ENCODE data around the gene NDUFS4.
"Not testable (repeated sequence)": the region's sequence is repeated elsewhere in the genome, so short reads cannot be mapped to it uniquely, and the experiment has no call there.

The NDUFS4 gene

GRCh38 chr5:53560506-53561191 lies at the start of gene NDUFS4:
Gene NDUFS4 (plus strand): TSS chr5:53560639. CDS start chr5:53560663, 24 bp downstream.
- DNase-seq (ENCODE audit: low read depth), result peak; percentile 57

DNA sequence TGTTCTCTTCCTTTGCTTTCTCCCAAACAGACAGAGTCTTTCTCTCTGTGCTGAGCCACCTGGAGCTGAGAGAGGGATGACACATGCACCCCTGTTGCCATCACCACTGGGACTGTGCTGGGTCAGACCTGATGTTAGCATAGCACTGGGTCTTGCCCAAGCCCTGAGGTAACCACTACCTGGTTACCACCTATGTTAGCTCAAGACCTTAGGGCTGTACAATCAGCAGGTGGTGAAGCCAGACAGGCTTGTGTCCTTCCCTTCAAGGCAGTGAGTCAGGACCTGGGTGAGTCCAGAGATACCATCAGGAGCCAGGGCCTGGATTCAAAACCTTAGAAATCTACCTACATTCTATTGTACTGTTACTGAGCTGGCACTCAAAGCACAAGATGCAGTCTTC lies 47.9 kb upstream of the NDUFS4 start:
- no peak for DNase-seq (ENCODE audit: low read depth)

DNA sequence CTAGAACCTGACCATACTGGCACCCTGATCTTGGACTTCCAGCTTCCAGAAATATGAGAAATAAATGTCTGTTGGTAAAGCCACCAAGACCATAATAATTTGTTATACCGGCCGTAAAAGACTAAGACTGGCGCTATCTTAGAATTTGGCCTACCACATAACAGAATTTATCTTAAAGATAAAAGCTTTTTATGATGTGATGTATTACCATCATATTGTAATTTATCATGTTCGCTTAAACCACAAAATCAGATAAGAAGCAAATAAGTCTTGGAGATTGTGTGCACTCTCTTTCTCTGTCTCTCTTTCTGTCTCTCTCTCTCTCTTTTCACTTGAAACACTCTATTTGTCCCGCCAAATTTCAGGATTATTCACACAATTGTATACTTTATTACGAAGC lies 44.5 kb upstream of the NDUFS4 start:
- no peak for DNase-seq (ENCODE audit: low read depth)

GRCh38 chr5:53520813-53521212 lies 39.6 kb upstream of the NDUFS4 start:
- DNase-seq (ENCODE audit: low read depth), result no peak

GRCh38 chr5:53537711-53538110 lies 22.7 kb upstream of the NDUFS4 start:
- no peak for DNase-seq (ENCODE audit: low read depth)

GRCh38 chr5:53540739-53541138 lies 19.7 kb upstream of the NDUFS4 start:
- DNase-seq (ENCODE audit: low read depth), result not testable (repeated sequence)

DNA sequence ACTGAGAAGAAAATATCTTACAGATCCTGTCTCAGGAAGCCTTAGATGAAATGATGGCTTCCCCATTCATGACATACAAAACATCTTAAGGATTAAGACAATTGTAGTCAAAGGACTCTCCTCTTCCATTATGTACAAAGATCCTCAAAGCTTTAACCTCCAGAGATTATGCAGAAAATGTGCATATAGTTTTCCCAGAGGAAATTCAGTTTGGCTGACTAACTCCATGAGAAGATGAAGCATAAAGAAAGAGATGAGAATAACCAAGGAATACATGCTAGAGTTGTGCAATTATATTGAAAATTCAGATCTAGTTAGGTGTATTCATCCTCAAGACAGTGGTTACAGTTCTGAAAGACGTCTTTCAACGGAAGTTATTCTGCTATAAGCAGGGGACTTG lies 18.6 kb upstream of the NDUFS4 start:
- DNase-seq (ENCODE audit: low read depth), result no peak

DNA sequence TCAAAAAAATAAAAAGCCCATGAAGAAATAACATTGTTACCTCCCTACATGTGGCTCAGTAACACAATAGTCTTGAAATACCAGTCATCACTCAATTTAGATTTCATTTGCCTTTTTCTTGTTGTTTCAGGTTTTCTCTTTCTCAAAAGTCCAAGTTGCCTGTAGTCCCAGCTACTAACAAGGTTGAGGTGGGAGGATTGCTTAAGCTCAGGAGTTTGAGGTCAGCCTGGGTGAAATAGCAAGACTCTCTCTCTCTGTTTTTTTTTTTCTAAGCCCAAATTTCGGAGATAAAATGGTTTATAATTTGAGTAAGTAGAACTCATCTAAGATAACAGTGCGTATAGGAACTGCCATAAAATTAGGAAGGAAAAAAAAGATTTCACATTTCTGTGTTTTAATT lies 17.5 kb upstream of the NDUFS4 start:
- no peak for DNase-seq (ENCODE audit: low read depth)

- no peak for DNase-seq (ENCODE audit: low read depth)
Observed at GRCh38 chr5:53543401-53543800, 17.0 kb upstream of the NDUFS4 start.

DNA sequence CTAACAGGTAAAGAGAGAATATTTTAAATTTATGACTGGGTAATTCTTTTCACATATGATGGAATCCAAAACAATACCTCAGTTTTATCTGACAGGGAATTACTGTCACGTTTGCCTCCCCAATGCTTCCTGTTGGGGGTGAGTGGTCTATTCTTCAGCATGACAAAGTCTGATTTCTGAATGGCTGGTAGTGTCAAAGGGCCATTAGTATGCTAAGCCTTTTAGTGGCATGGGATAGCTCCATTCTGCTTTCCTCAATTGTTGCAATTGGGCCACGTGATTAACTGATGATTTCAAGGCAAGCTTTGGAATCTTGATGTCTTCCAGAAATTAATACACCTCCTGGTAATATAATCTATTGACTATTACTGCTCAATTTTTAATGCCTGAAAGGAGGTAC lies 14.7 kb upstream of the NDUFS4 start:
- no peak for DNase-seq (ENCODE audit: low read depth)

DNA sequence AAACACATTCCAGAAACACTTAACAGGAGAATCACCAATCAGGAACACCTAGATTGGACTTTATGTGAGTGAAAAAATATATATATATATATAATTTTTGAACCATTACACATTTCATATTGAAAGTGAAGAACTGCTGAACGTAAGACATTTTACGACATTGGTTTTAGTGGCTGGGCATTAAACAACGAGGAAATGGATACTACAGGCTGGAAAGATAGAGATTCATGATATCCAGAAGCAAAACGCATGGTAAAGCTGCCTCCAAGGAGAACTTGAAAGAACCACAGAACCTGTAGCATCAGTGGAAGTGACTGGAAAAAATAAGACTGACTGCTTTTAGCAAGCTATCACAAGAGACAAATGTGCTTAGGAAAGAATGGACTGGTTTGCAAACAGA lies 13.2 kb upstream of the NDUFS4 start:
- DNase-seq (ENCODE audit: low read depth), result no peak

DNA sequence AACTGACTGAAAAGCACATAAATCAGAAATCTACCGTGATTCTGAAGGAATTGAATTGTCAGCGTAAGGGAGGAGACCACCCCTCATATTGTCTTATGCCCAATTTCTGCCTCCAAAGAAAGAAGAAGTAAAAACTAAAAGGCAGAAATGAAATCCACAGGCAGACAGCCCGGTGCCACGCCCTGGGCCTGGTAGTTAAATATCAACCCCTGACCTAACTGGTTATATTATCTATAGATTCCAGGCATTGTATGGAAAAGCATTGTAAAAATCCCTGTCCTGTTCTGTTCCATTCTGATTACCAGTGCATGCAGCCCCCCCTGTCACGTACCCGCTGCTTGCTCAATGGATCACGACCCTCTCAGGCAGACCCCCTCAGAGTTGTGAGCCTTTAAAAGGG lies 11.9 kb upstream of the NDUFS4 start:
- DNase-seq (ENCODE audit: low read depth), result not testable (repeated sequence)

- DNase-seq (ENCODE audit: low read depth), result no peak
Observed at GRCh38 chr5:53549792-53550191, 10.6 kb upstream of the NDUFS4 start.

GRCh38 chr5:53552561-53552960 lies 7.9 kb upstream of the NDUFS4 start:
- no peak for DNase-seq (ENCODE audit: low read depth)

GRCh38 chr5:53554444-53554843 lies 6.0 kb upstream of the NDUFS4 start:
- DNase-seq (ENCODE audit: low read depth), result no peak

- no peak for DNase-seq (ENCODE audit: low read depth)
Observed at GRCh38 chr5:53555160-53555559, 5.3 kb upstream of the NDUFS4 start.

GRCh38 chr5:53556001-53556400 lies 4.4 kb upstream of the NDUFS4 start:
- DNase-seq (ENCODE audit: low read depth), result no peak

DNA sequence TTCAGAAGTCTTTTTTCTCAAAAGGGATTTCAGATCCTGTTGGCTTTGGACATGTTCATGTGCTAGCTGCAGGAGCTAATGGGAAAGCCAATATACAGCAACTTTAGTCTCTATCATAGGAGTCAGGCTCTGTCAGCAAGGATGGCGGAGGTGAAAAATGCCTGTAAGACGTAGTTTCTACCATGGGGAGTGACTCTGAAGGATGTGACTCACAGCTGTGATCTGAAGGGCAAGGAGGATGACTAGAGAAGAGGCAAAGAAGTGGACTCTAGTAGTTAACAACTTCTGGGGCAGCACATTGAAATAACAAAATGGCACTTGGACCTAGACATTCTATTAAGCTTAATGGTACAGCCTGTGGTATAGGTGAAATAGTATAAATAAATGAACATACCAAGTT lies 3.1 kb upstream of the NDUFS4 start:
- DNase-seq (ENCODE audit: low read depth), result no peak

- DNase-seq (ENCODE audit: low read depth), result no peak
Observed at GRCh38 chr5:53558966-53559365, 1.5 kb upstream of the NDUFS4 start.

- DNase-seq (ENCODE audit: low read depth), result no peak
Observed at GRCh38 chr5:53560028-53560427, 411 bp upstream of the NDUFS4 start.

- no peak for DNase-seq (ENCODE audit: low read depth)
Observed at GRCh38 chr5:53568401-53568800, 8.0 kb downstream of the NDUFS4 start.

DNA sequence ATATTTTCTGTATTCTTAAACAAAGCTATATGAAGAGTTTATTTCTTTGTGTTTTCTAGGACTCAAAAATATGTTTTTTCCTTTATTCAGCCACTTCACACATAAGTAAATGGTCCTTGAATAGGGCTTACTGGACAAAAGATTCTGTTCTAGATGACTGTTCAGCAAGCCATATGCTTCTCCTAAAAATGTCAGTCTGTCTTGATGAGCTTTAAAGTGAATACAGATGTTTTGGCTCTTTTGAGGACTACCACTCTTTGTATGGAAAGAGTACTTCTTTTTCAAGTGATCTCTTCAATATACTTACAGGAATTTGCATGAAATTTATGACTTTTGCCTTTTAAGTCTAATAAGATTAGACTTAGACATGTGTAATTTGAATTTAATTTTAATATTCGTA lies 8.4 kb downstream of the NDUFS4 start:
- DNase-seq (ENCODE audit: low read depth), result no peak

- DNase-seq (ENCODE audit: low read depth), result no peak
Observed at GRCh38 chr5:53569453-53569852, 9.0 kb downstream of the NDUFS4 start.

DNA sequence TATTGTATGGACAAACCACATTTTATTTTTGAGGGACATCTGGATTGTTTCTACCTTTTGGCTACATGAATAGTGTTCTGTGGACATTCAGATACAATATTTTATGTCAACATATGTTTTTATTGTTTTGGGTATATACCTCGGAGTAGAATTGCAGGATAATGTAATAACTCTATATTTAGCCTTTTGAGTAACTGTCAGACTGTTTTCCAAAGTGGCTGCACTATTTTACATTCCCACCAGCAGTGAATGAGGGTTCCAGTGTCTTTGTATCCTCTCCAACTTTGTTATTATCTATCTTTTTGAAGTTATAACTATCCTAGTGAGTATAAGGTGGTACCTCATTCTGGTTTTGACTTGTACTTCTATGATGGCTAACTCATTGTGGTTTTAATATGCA lies 11.0 kb downstream of the NDUFS4 start:
- no peak for DNase-seq (ENCODE audit: low read depth)

- no peak for DNase-seq (ENCODE audit: low read depth)
Observed at GRCh38 chr5:53575101-53575500, 14.7 kb downstream of the NDUFS4 start.
